Sigmoid colon (tissue), 7 donors: ENCODE results near the gene SLC28A1. TPM values are rescaled to one million over a fixed set of nuclear protein-coding genes. Genes with fewer than 3 reads are reported as not detected.
A peak's percentile ranks its signal among the peaks of the same experiment; 100 is the strongest.

Experiments used
- DNase-seq: peaks from one replicate; pipeline ENCODE4 v3.0.0-alpha.2; 2019
- H3K27ac ChIP-seq, 4 donors: fragments of 200-600 bp; sonication (generic); one replicate each; pipeline ENCODE4 v1.5.1; 2016 to 2019; ENCODE audit warnings: mild to moderate bottlenecking in 1 of 4
- H3K27me3 ChIP-seq, 3 donors: fragments of 200-600 bp; sonication (generic); one replicate each; pipeline ENCODE4 v1.5.1; 2019; ENCODE audit warnings: mild to moderate bottlenecking in 1 of 3
- H3K36me3 ChIP-seq, 4 donors: fragments of 200-600 bp; sonication (generic); one replicate each; pipeline ENCODE4 v1.5.1; 2016 to 2019
- H3K4me1 ChIP-seq, 4 donors: fragments of 200-600 bp; sonication (generic); one replicate each; pipeline ENCODE4 v1.5.1; 2017 to 2019
- H3K4me3 ChIP-seq, 4 donors: fragments of 200-600 bp; sonication (generic); one replicate each; pipeline ENCODE4 v1.5.1; 2017 to 2019; ENCODE audit warnings: mild to moderate bottlenecking in 2 of 4, moderate library complexity in 1 of 4
- H3K9me3 ChIP-seq, 4 donors: fragments of 200-600 bp in 3 of 4; sonication (generic) in 3 of 4; one replicate each; pipeline versions ENCODE4 v1.5.1 to v1.6.1; 2013 to 2019
- EP300 ChIP-seq, 4 donors: sonication (generic); formaldehyde crosslinking; IDR thresholded peaks; one replicate each; pipeline ENCODE4 v1.6.1; 2017; ENCODE audit warnings: antibody characterized with exemption in 4 of 4
- POLR2A ChIP-seq, 2 donors: fragments of 450-650 bp; IDR thresholded peaks; one replicate each; pipeline ENCODE4 v1.6.1; 2016; ENCODE audit warnings: antibody characterized with exemption in 2 of 2, mild to moderate bottlenecking in 2 of 2, moderate library complexity in 2 of 2
- POLR2AphosphoS5 ChIP-seq, 4 donors: sonication (generic); formaldehyde crosslinking; IDR thresholded peaks; one replicate each; pipeline ENCODE4 v1.6.1; 2017; ENCODE audit warnings: antibody characterized with exemption in 4 of 4
- WGBS, 2 donors: extraction: QIAGEN DNeasy Blood & Tissue Kit; methylation state at CpG; one replicate each; pipeline ENCODE4 v1.1.7; 2013; 5-methylcytosine and 5-hydroxymethylcytosine counted together
- intact Hi-C: fragments of 100-400 bp; cut with DNase I; formaldehyde crosslinking; loops from one replicate; pipeline ENCODE4 v1.15.1; 2023
- polyA plus RNA-seq, 3 donors: library from polyadenylated mRNA; stranded (reverse); fragments of 200-250 nt; gene quantifications; one replicate each; pipeline ENCODE4 v1.2.3, GENCODE V29; 2013
- total RNA-seq, 4 donors: library from RNA; depleted of rRNA; stranded (reverse); fragments of >200 nt; gene quantifications; one replicate each; pipeline ENCODE4 v1.1.0, GENCODE V29; 2016
- TF ChIP-seq, protein P1 (sequence below), 4 experiments: fragments of 450-650 bp in 3 of 4; fragments of 200-600 bp in 1 of 4; IDR thresholded peaks; one replicate each; pipeline ENCODE4 v1.5.1; 2016 to 2019; ENCODE audit warnings: antibody characterized with exemption in 4 of 4, mild to moderate bottlenecking in 3 of 4, moderate library complexity in 2 of 4
- donor health status: healthy with polysubstance abuse.
- donor health status: Bipolar disorder and iron deficiency.
- donor health status: healthy.

The SLC28A1 gene
- total and polyA plus RNA-seq, 7 donors = not detected

GRCh38 chr15:84953136-84953535, 68.7 kb downstream of the SLC28A1 start:
- no peak for DNase-seq
- no peak overlapping the region for H3K4me3 ChIP-seq
- H3K9me3 ChIP-seq = no peaks in the 10 kb centered on the region
- no peaks in the 10 kb centered on the region for H3K27me3 ChIP-seq
- intact Hi-C loops = no loop called here
- no peak overlapping the region for H3K27ac ChIP-seq
- no peak for TF ChIP-seq POLR2AphosphoS5 (IDR thresholded peaks at IDR 0.05)
- TF ChIP-seq, protein P1, sequence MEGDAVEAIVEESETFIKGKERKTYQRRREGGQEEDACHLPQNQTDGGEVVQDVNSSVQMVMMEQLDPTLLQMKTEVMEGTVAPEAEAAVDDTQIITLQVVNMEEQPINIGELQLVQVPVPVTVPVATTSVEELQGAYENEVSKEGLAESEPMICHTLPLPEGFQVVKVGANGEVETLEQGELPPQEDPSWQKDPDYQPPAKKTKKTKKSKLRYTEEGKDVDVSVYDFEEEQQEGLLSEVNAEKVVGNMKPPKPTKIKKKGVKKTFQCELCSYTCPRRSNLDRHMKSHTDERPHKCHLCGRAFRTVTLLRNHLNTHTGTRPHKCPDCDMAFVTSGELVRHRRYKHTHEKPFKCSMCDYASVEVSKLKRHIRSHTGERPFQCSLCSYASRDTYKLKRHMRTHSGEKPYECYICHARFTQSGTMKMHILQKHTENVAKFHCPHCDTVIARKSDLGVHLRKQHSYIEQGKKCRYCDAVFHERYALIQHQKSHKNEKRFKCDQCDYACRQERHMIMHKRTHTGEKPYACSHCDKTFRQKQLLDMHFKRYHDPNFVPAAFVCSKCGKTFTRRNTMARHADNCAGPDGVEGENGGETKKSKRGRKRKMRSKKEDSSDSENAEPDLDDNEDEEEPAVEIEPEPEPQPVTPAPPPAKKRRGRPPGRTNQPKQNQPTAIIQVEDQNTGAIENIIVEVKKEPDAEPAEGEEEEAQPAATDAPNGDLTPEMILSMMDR (IDR thresholded peaks at IDR 0.05) = no peak
- no peak for TF ChIP-seq EP300 (IDR thresholded peaks at IDR 0.05)
- TF ChIP-seq POLR2A (IDR thresholded peaks at IDR 0.05) = no peak
- peaks cover 0 to 17% (median 5%) of the 10 kb centered on the region in 4 donors for H3K4me1 ChIP-seq
- no peaks in the 10 kb centered on the region for H3K36me3 ChIP-seq
- 91 to 93% methylated on average over 4 of the region's 4 CpGs for WGBS, 2 donors

- intact Hi-C loops = no loop called here
- DNase-seq = no peak
- Histone ChIP-seq H3K27ac (no peak overlapping the region), H3K4me1 (peaks cover 0 to 11% (median 4%) of the 10 kb centered on the region in 4 donors), H3K4me3 (no peak overlapping the region), H3K36me3 (no peaks in the 10 kb centered on the region), H3K9me3 (no peaks in the 10 kb centered on the region), H3K27me3 (no peaks in the 10 kb centered on the region)
- WGBS, 2 donors = 86 to 91% methylated on average over 1 of the region's 1 CpG
- TF ChIP-seq POLR2A (IDR thresholded peaks at IDR 0.05) (no peak), POLR2AphosphoS5 (IDR thresholded peaks at IDR 0.05) (no peak), EP300 (IDR thresholded peaks at IDR 0.05) (no peak)
- TF ChIP-seq, protein P1 (IDR thresholded peaks at IDR 0.05) = no peak
These were observed 69.3 kb downstream of the SLC28A1 start for GRCh38 chr15:84953726-84954125.

- Histone ChIP-seq H3K36me3 (no peaks in the 10 kb centered on the region), H3K9me3 (no peaks in the 10 kb centered on the region), H3K27me3 (no peaks in the 10 kb centered on the region), H3K4me1 (peaks cover 0 to 8% (median 4%) of the 10 kb centered on the region in 4 donors), H3K27ac (peak overlapping the region in 1 of 4 donors; percentile 32), H3K4me3 (peak overlapping the region in 3 of 4 donors; percentile 14 to 31 (median 31))
- TF ChIP-seq EP300 (IDR thresholded peaks at IDR 0.05) (no peak), POLR2AphosphoS5 (IDR thresholded peaks at IDR 0.05) (no peak), POLR2A (IDR thresholded peaks at IDR 0.05) (no peak)
- TF ChIP-seq, protein P1 (IDR thresholded peaks at IDR 0.05) = peak; percentile 81 to 88 (median 85)
- 22 to 36% methylated on average over 15 of the region's 15 CpGs for WGBS, 2 donors
- intact Hi-C loops = loop anchor here (1.0 kb wide), 1 partner anchor 89 kb away; no protein-coding TSS in a partner anchor
- DNase-seq = peak; percentile 87
These were observed 70.8 kb downstream of the SLC28A1 start for GRCh38 chr15:84955089-84955848.

DNA sequence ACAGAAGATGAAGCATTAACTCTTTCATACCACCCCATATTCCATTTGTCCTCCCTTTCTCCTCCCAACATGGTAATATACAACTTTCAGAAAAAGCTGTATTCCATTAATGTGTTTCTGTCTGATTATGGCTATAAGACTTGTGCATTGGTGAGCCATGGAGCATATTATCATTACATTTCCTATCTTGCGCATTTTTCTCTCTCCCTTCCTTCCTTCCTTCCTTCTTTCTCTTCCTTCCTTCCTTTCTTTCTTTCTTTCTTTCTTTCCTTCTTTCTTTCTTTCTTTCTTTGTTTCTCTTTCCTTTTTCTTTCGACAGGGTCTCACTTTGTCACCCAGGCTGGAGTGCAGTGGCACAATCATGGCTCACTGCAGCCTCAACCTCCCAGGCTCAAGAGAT, 71.7 kb downstream of the SLC28A1 start:
- Histone ChIP-seq H3K4me3 (no peak overlapping the region), H3K27ac (no peak overlapping the region), H3K36me3 (no peaks in the 10 kb centered on the region), H3K9me3 (no peaks in the 10 kb centered on the region), H3K4me1 (peaks cover 0 to 8% (median 4%) of the 10 kb centered on the region in 4 donors), H3K27me3 (no peaks in the 10 kb centered on the region)
- no peak for TF ChIP-seq POLR2A (IDR thresholded peaks at IDR 0.05)
- TF ChIP-seq, protein P1 (IDR thresholded peaks at IDR 0.05) = no peak
- TF ChIP-seq POLR2AphosphoS5 (IDR thresholded peaks at IDR 0.05) = no peak
- TF ChIP-seq EP300 (IDR thresholded peaks at IDR 0.05) = no peak
- WGBS, 2 donors = 82 to 98% methylated on average over 2 of the region's 2 CpGs
- DNase-seq = no peak
- intact Hi-C loops = no loop called here
